Esophagus muscularis mucosa (tissue), 4 donors: Measurements from ENCODE around the gene DYNC1LI1. TPM values are rescaled to one million over a fixed set of nuclear protein-coding genes. Genes with fewer than 3 reads are reported as not detected.
A peak's percentile ranks its signal among the peaks of the same experiment; 100 is the strongest.

Source experiments
- DNase-seq: peaks from one replicate; pipeline ENCODE4 v3.0.0-alpha.2; 2017; ENCODE audit errors: extremely low spot score
- H3K27ac ChIP-seq, 4 donors: fragments of 200-600 bp; sonication (generic); replicated peaks in 1 of 4; 1 replicate in 3 of 4; 2 replicates in 1 of 4; pipeline ENCODE4 v1.5.1; 2016 to 2019; ENCODE audit warnings: mild to moderate bottlenecking in 1 of 4
- H3K27me3 ChIP-seq, 4 donors: fragments of 200-600 bp; sonication (generic); one replicate each; pipeline versions ENCODE4 v1.5.1 to v1.6.0; 2016 to 2019
- H3K36me3 ChIP-seq, 4 donors: fragments of 200-600 bp; sonication (generic); one replicate each; pipeline ENCODE4 v1.5.1; 2016 to 2019
- H3K4me1 ChIP-seq, 4 donors: fragments of 200-600 bp; sonication (generic); one replicate each; pipeline ENCODE4 v1.5.1; 2016 to 2019
- H3K4me3 ChIP-seq, 4 donors: fragments of 200-600 bp; sonication (generic); 1 replicate in 2 of 4; 2 replicates in 2 of 4; pipeline ENCODE4 v1.5.1; 2016 to 2019; ENCODE audit warnings: mild to moderate bottlenecking in 4 of 4, moderate library complexity in 1 of 4
- H3K9me3 ChIP-seq, 4 donors: fragments of 200-600 bp; sonication (generic); 1 replicate in 3 of 4; 2 replicates in 1 of 4; pipeline ENCODE4 v1.5.1; 2016 to 2019
- EP300 ChIP-seq: sonication (generic); formaldehyde crosslinking; IDR thresholded peaks from one replicate; pipeline ENCODE4 v1.6.1; 2017; ENCODE audit warnings: antibody characterized with exemption
- POLR2A ChIP-seq: fragments of 450-650 bp; IDR thresholded peaks from one replicate; pipeline ENCODE4 v1.6.1; 2017; ENCODE audit warnings: antibody characterized with exemption, moderate library complexity, mild to moderate bottlenecking, low read depth
- POLR2AphosphoS5 ChIP-seq, 2 donors: sonication (generic); formaldehyde crosslinking; IDR thresholded peaks; one replicate each; pipeline ENCODE4 v1.6.1; 2017; ENCODE audit warnings: antibody characterized with exemption in 2 of 2
- WGBS: methylation state at CpG from one replicate; pipeline ENCODE4 v1.1.5; 2018; 5-methylcytosine and 5-hydroxymethylcytosine counted together
- intact Hi-C: fragments of 100-400 bp; cut with DNase I; formaldehyde crosslinking; loops from one replicate; pipeline ENCODE4 v1.15.1; 2023
- total RNA-seq, 4 donors: library from RNA; depleted of rRNA; stranded (reverse); fragments of >200 nt; gene quantifications; one replicate each; pipeline versions ENCODE4 v1.1.0 to v1.2.1, GENCODE V29; 2016
- TF ChIP-seq, protein P1 (sequence below), 3 experiments: fragments of 200-600 bp in 2 of 3; fragments of 450-650 bp in 1 of 3; sonication (generic) in 2 of 3; IDR thresholded peaks; one replicate each; pipeline ENCODE4 v1.5.1; 2017 to 2019; ENCODE audit warnings: antibody characterized with exemption in 3 of 3, mild to moderate bottlenecking in 2 of 3, moderate library complexity in 1 of 3

Gene DYNC1LI1
- total RNA-seq, 4 donors from 2014 or later, result 30.0 to 38.2 (median 32.5) TPM

DNA sequence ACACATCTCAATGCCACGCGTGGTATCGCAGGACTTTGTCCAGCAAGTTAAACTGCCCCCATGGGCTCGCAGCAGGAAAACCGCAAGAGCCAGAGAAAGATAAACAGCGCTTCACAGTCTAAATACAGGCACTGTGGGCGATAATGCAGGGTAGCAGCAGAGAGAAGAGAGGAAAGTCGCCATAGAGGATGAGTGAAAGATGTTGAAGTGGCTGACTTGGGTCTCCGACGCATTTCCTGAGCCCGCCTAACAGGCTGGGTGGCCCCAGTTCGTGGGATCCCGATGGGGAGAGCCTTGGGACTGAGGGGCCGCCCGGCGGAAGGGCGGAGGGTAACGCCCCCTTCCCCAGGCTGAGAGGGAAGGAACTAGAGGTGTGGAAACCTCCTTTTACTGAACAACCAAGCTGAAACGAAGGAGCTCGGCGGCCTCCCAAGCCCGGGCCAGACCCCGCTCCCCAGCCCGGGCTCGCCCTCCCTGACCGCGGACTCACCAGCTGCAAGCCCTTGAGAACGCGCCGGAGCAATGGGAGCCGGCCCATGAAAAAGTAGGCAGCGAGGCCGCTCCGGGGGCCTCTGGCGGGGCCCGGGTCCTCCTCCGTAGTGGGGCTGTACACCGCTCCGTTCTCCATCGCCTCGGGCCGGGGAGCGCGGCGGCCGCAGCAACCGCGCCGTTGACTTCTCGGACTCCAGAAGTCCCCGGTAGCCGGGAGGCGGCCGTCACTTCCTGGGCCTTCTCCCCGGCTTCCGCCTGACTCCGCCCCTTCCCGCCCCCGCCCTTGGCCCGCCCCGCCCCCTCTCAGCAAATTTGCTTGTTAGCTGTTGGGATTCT, 68.3 kb downstream of the DYNC1LI1 start, which contains the start of gene CMTM6:
Gene CMTM6, minus strand, starts transcription at position 735 of the 828 bp plus-strand sequence. Its CDS starts 107 bp downstream, at position 628.
- DNase-seq, result peak; percentile 97
- intact Hi-C loops, result no loop called here

DNA sequence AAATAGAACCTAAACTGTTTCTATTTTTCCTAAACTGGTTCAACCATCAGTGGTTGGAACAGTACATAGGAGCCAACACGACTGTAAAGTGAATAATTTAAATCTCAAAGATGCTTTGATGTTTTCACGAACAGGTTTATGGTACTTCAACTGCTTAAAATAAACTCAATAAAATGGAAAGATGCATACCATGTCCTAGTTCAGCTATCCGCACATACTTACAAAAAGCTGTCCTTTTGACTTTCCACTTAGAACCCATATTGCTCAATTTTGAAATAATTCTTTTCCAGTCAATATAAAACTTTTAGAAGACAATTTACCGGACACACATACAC, 68.9 kb downstream of the DYNC1LI1 start:
- no peak for TF ChIP-seq EP300
- no peak for TF ChIP-seq POLR2A
- H3K4me1 ChIP-seq, result peaks cover 14 to 28% (median 20%) of the 10 kb centered on the region in 4 donors
- no peaks in the 10 kb centered on the region for H3K9me3 ChIP-seq
- no peaks in the 10 kb centered on the region for H3K27me3 ChIP-seq
- no peak for DNase-seq
- peak overlapping the region; percentile 67 to 97 (median 92) for H3K4me3 ChIP-seq
- H3K27ac ChIP-seq, result peak overlapping the region; percentile 90 to 100 (median 96)
- intact Hi-C loops, result no loop called here
- 5% methylated on average over 4 of the region's 4 CpGs for WGBS
- H3K36me3 ChIP-seq, result no peaks in the 10 kb centered on the region

More for the DNA sequence above, 68.3 kb downstream of the DYNC1LI1 start, which contains the start of gene CMTM6:
- Histone ChIP-seq H3K27me3 (no peaks in the 10 kb centered on the region), H3K27ac (peak within 1 kb of the TSS; percentile 90 to 100 (median 96)), H3K36me3 (no peaks in the 10 kb centered on the region), H3K4me1 (peaks cover 14 to 28% (median 20%) of the 10 kb centered on the region in 4 donors), H3K9me3 (no peaks in the 10 kb centered on the region), H3K4me3 (peak within 1 kb of the TSS; percentile 67 to 97 (median 92))
- peak; percentile 67 to 87 for TF ChIP-seq POLR2AphosphoS5 (IDR thresholded peaks at IDR 0.05)
- TF ChIP-seq EP300, result no peak
- WGBS, result 1% methylated on average over 18 of the region's 61 CpGs

DNA sequence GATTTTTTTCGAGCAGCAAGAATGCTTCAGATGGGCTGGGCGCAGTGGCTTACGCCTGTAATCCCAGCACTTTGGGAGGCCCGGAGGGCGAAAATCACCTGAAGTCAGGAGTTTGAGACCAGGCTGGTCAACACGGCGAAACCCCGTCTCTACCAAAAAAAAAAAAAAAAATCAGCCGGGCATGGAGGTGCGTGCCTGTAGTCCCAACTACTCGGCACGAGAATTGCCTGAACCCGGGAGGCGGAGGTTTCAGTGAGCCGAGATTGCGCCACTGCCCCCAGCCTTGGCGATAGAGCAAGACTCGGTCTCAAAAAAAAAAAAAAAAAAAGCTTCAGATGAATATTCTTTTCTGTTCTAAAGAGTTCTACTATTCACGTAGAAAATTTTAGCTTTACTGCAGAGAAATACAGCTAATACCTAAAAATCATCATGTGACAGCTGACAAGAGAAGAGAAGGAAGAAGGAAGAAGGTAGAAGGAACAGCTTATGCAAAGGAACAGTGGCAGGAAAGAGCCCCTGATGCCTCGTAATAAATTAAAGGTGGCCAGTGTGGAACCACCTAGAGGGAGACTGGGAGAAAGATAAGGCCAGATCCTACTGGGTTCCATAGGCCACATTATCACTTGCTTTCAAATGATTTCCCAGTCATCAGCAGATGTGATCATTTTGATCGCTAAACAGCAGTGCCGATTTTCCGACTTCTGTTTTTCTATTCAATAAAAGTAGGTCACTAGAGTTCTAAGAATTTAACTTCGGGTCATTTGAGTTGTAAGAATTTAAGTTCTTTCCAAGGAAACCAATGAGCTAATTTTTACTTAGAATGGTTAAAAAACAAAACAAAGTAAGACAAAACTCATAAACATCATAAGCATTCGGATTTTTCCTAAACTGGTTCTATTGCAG, 69.5 kb downstream of the DYNC1LI1 start:
- Histone ChIP-seq H3K27me3 (no peaks in the 10 kb centered on the region), H3K27ac (peak overlapping the region; percentile 90 to 100 (median 96)), H3K4me3 (peak overlapping the region; percentile 67 to 97 (median 92)), H3K36me3 (no peaks in the 10 kb centered on the region), H3K9me3 (no peaks in the 10 kb centered on the region), H3K4me1 (peaks cover 14 to 28% (median 20%) of the 10 kb centered on the region in 4 donors)
- 67% methylated on average over 24 of the region's 25 CpGs for WGBS
- no peak for TF ChIP-seq EP300
- TF ChIP-seq POLR2AphosphoS5 (IDR thresholded peaks at IDR 0.05), result no peak
- no peak for TF ChIP-seq POLR2A
- TF ChIP-seq, protein P1, sequence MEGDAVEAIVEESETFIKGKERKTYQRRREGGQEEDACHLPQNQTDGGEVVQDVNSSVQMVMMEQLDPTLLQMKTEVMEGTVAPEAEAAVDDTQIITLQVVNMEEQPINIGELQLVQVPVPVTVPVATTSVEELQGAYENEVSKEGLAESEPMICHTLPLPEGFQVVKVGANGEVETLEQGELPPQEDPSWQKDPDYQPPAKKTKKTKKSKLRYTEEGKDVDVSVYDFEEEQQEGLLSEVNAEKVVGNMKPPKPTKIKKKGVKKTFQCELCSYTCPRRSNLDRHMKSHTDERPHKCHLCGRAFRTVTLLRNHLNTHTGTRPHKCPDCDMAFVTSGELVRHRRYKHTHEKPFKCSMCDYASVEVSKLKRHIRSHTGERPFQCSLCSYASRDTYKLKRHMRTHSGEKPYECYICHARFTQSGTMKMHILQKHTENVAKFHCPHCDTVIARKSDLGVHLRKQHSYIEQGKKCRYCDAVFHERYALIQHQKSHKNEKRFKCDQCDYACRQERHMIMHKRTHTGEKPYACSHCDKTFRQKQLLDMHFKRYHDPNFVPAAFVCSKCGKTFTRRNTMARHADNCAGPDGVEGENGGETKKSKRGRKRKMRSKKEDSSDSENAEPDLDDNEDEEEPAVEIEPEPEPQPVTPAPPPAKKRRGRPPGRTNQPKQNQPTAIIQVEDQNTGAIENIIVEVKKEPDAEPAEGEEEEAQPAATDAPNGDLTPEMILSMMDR (IDR thresholded peaks at IDR 0.05), result no peak
- intact Hi-C loops, result no loop called here
- DNase-seq, result no peak

DNA sequence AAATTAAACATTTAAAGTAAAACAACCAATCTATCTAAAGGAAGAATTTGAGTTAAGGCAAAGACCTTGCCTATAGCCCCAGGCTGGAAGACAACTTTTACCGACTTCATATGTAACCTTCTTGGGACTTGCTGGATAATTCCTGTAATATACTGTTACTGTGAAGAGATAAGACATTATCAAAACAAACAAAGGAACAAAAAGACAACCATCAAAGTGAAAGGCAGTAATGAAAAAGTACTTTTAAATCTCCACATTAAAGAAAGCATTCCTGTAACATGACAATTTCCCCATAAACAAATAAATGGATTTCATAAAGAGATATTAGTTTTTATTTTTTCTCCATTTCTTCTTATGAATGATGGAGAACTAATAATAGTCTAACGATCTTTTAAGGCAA, 70.4 kb downstream of the DYNC1LI1 start:
- no peak overlapping the region for H3K27ac ChIP-seq
- WGBS, result 74% methylated on average over 2 of the region's 2 CpGs
- intact Hi-C loops, result no loop called here
- TF ChIP-seq POLR2A (no peak), EP300 (no peak), POLR2AphosphoS5 (IDR thresholded peaks at IDR 0.05) (no peak)
- TF ChIP-seq, protein P1 (IDR thresholded peaks at IDR 0.05), result no peak
- H3K36me3 ChIP-seq, result no peaks in the 10 kb centered on the region
- H3K4me3 ChIP-seq, result no peak overlapping the region
- no peak for DNase-seq
- no peaks in the 10 kb centered on the region for H3K27me3 ChIP-seq
- peaks cover 14 to 28% (median 23%) of the 10 kb centered on the region in 4 donors for H3K4me1 ChIP-seq
- H3K9me3 ChIP-seq, result no peaks in the 10 kb centered on the region

DNA sequence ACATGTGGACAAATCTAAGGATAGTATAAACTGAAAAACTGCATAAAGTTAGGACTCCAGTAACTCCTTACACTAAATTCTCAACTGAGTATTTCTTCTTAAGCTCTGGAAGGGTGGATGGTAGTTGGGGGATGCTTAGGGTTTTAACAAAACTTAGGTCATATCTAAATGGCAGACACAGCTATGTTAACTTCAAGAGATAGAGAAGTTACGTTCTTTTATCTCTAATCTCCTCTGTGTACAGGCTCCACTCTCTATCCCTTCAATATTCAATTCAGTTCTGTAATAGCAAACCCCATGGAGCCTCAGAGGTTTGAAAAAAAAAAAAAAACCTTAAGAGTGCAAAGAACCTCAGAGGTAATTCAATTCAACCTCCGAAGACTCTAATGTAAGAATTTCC, 71.1 kb downstream of the DYNC1LI1 start:
- H3K36me3 ChIP-seq, result no peaks in the 10 kb centered on the region
- H3K27ac ChIP-seq, result no peak overlapping the region
- no peak for DNase-seq
- H3K4me1 ChIP-seq, result peaks cover 14 to 28% (median 25%) of the 10 kb centered on the region in 4 donors
- H3K9me3 ChIP-seq, result no peaks in the 10 kb centered on the region
- no peak overlapping the region for H3K4me3 ChIP-seq
- intact Hi-C loops, result no loop called here
- TF ChIP-seq POLR2A (no peak), EP300 (no peak), POLR2AphosphoS5 (IDR thresholded peaks at IDR 0.05) (no peak)
- TF ChIP-seq, protein P1 (IDR thresholded peaks at IDR 0.05), result no peak
- no peaks in the 10 kb centered on the region for H3K27me3 ChIP-seq
- 100% methylated on average over 2 of the region's 2 CpGs for WGBS
